Measurements from ENCODE around the gene KRT5. TPM values are rescaled to one million over a fixed set of nuclear protein-coding genes. Genes with fewer than 3 reads are reported as not detected.

KRT5 gene
- total RNA-seq, 1 experiment from 2014 or later, result not detected

DNA sequence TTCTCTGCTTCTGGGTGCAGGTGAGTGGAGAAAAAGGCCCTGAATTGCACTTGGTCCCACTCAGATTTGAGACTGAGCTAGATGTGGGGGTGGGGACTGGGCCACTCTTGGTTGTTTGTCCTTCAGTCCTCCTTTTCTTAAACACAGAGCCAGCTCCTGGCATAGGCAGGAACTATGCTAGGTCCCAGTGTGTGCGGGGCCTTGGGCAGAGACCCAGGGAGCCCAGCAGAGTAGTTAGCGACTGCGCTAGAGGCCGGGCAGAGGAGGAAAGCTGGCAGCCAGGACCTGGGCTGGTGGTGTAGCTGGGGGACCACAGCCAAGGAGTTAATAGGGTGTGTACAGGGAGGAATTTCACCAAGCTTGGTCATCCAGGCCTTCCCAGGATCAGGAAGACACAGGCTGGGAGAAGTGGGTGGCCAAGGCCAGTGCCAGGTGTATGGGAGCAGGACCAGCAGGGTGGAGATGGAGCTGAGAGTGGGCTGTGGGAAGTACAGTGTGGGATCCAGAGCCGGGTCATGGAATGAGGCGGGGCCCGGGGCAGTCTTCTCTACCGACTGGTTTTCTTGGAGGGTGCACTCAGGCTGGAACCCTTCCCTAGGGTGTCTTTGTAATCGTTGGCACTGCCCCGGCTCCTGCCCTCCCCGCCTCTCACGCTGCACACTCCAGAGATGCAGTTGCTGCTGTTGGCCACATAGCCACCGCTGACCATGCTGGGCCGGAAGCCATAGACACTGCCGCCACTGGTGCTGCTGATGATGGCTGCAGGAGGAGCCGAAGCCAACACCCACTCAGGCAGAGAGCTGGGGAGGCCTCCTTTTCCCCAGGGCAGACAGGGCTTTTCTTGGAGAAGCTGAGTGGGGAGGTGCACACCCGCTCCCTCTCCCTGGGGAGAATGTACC lies 24.0 kb upstream of the KRT5 start:
- no peak for DNase-seq

DNA sequence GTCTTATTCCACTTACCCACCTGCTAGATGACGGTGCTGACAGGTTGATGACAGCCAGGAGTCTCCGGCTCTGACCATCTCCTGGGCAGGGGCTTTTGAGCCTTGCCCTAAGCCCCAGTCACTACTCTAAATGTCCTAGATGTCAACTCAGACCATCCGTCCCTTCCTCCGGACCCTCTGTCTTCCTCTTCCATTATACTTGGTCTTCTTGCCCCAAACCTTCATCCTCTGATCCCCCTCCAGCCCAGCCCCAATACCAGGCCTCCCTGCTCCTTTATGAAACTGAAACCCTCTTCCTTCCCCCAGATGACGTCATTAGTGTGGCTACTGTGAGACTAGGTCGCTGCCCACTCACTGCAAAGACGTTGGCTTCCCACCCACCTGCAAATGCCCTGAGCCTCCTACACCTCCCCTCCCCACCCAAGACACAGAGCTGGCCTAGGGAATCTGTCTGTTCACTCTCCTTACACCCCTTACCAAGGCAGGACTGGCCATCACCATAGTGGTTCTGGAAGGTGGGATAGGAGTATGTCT lies 22.7 kb upstream of the KRT5 start:
- no peaks in the 10 kb centered on the region for H3K9me3 ChIP-seq (replicated peaks)
- H3K4me1 ChIP-seq, result peaks cover 4% of the 10 kb centered on the region; the same call in 1 of the 2 replicates
- no peak overlapping the region for H3K27ac ChIP-seq
- H3K36me3 ChIP-seq, result no peaks in the 10 kb centered on the region
- H3K27me3 ChIP-seq, result 0 out of 2 replicates have a peak, but pooled peaks cover 4% of the 10 kb centered on the region
- H3K4me3 ChIP-seq, result no peak overlapping the region
- no peak for DNase-seq

More for the DNA sequence above, 24.0 kb upstream of the KRT5 start:
- H3K27ac ChIP-seq, result no peak overlapping the region
- no peaks in the 10 kb centered on the region for H3K4me1 ChIP-seq
- 0 out of 2 replicates have a peak, but pooled peaks cover 4% of the 10 kb centered on the region for H3K27me3 ChIP-seq
- H3K9me3 ChIP-seq (replicated peaks), result no peaks in the 10 kb centered on the region
- H3K36me3 ChIP-seq, result no peaks in the 10 kb centered on the region
- no peak overlapping the region for H3K4me3 ChIP-seq

DNA sequence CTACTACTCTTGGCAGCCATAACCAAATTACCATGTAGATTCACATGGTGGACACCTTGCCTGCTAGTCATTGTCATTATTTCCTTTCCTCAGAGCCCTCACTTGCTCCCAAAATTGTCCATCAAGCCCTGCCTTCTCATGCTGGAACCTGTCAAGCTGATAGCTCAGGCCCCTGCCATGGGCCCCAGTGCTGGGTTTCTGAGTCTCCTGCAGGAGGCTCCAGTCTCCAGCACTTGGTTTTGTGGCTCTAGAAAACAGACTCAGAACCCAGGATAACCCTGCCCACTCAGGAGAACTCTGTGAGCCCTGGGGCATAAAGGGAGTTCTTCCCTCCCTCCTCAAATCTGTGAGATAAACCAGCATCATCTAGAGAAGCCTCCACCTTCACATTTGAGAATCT lies 22.0 kb upstream of the KRT5 start:
- Histone ChIP-seq H3K36me3 (no peaks in the 10 kb centered on the region), H3K4me3 (no peak overlapping the region), H3K27ac (no peak overlapping the region), H3K27me3 (0 out of 2 replicates have a peak, but pooled peaks cover 4% of the 10 kb centered on the region), H3K9me3 (replicated peaks) (no peaks in the 10 kb centered on the region), H3K4me1 (peaks cover 4% of the 10 kb centered on the region; the same call in 1 of the 2 replicates)
- no peak for DNase-seq

DNA sequence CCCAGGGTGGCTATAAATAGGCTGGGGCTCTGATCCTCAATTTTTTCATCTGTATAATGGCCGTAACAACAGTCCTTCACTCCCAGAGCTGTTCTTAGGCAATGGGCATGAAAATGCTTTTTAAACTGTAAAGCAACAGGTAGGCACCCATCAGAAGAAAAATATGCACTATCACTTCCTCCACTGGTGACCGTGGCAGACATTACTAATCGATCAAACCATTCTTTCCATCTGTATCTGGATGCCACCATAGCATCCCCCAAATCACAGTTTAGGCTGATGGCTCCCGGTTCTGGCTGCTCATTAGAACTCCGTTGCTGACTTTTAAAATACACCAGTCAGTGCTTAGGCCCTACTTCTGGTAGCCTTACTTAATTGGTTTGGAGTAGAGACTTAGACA lies 21.5 kb upstream of the KRT5 start:
- Histone ChIP-seq H3K4me1 (peaks cover 4% of the 10 kb centered on the region; the same call in 1 of the 2 replicates), H3K27ac (no peak overlapping the region), H3K9me3 (replicated peaks) (no peaks in the 10 kb centered on the region), H3K4me3 (no peak overlapping the region), H3K36me3 (no peaks in the 10 kb centered on the region), H3K27me3 (0 out of 2 replicates have a peak, but pooled peaks cover 4% of the 10 kb centered on the region)
- no peak for DNase-seq

DNA sequence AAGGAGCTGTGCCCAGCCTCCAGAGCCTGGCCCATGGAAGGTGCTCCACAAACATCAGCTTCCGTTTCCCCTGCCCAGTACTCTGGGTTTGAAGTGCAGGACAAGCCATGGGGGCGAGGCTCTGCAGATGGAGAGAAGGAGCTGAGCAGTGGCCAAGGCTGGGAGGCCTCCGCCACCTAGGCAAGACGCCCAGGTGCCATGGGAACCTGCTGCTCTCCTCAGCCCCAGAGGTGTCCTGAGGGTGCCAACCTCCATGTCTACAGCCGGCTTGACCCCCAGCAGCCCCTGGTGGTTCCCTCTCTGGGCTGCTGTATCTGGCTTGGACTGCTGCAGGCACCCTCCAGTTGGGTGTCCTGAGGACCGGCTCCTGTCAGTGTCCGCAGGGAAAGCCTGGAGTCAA lies 20.3 kb upstream of the KRT5 start:
- Histone ChIP-seq H3K27ac (no peak overlapping the region), H3K36me3 (no peaks in the 10 kb centered on the region), H3K27me3 (0 out of 2 replicates have a peak, but pooled peaks cover 4% of the 10 kb centered on the region), H3K4me1 (peaks cover 4% of the 10 kb centered on the region; the same call in 1 of the 2 replicates), H3K9me3 (replicated peaks) (no peaks in the 10 kb centered on the region), H3K4me3 (no peak overlapping the region)
- no peak for DNase-seq

DNA sequence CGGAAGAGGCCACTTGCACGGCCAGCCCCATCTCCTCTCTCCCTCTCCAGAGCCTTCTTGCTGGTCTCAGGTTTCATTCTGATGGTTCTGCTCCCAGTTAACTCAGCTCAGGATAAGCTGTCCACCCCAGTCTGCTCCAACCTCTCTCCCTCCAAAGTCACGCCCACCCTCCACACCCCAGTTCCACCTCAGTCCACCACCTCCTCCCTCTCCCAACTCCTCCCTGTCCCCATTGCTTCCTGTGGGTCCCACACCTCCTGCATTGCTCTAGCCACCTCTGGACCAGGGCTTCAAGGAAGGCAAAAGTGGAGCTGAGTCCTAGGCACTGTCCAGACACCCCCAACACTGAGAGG lies 19.6 kb upstream of the KRT5 start:
- no peak for DNase-seq
- H3K27me3 ChIP-seq, result no peaks in the 10 kb centered on the region
- H3K9me3 ChIP-seq (replicated peaks), result no peaks in the 10 kb centered on the region
- no peaks in the 10 kb centered on the region for H3K36me3 ChIP-seq
- peaks cover 4% of the 10 kb centered on the region; the same call in 1 of the 2 replicates for H3K4me1 ChIP-seq
- H3K27ac ChIP-seq, result no peak overlapping the region
- no peak overlapping the region for H3K4me3 ChIP-seq

DNA sequence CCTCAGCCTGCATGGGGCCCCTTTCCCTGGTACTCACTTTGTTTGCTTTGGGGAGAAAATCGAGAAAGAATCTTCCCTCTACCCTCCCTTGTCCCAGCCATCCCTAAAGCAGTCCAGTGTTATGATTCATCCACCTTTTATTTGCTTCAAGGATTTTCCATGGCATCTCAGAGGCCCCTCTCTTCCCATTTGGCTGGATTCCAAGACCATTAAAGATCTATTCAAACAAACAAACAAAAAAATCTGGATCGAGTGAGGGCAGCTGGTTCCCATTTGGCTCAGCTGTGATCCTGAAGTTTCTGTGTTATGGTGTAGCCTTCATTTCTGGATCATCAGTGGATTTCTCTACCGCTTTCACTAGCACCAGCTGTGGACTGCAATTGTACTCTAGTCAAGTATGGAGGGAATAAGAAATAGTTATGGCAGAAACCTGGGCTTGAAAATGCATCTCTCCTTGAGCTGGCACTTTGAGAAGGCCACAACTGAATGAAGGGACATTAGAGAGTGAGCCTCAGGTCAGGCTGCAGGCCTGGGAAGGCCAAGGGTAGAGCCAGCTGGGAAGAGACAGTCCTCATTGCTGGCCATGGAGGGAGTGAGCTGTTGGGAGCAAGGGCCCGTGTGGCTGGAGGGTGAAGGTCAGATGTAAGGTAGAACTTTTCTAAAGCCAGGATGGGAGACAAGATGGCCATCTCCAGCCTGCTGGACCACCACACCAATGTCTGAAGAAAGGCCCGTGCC lies 19.1 kb upstream of the KRT5 start:
- H3K36me3 ChIP-seq, result no peaks in the 10 kb centered on the region
- no peaks in the 10 kb centered on the region for H3K9me3 ChIP-seq (replicated peaks)
- peak in 1 of 2 experiments; percentile 41 for DNase-seq
- H3K27ac ChIP-seq, result no peak overlapping the region
- H3K4me1 ChIP-seq, result peaks cover 4% of the 10 kb centered on the region; the same call in 1 of the 2 replicates
- H3K4me3 ChIP-seq, result no peak overlapping the region
- H3K27me3 ChIP-seq, result no peaks in the 10 kb centered on the region

DNA sequence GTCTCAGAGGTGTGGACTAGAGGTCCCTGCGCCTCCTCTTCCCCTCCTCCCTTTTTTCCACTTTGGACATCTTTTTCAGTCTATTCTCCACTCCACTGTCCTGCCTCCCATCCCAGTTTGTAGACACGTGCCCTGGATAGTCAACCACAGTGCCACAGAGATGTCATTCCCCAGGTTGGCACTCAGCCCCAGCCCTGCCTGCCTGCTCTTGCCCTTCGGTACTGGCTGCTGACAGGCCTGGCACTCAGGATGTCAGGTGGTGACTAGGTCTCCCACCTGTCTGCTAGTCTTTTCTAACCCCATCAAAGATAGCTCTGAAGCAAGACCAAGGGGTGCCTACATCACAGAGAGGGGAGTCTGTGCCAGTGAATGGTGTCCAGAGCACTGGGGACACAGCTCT lies 16.9 kb upstream of the KRT5 start:
- DNase-seq, result no peak
- H3K4me3 ChIP-seq, result no peak overlapping the region
- H3K27ac ChIP-seq, result no peak overlapping the region
- H3K4me1 ChIP-seq, result peaks cover 4% of the 10 kb centered on the region; the same call in 1 of the 2 replicates
- H3K9me3 ChIP-seq (replicated peaks), result no peaks in the 10 kb centered on the region
- no peaks in the 10 kb centered on the region for H3K36me3 ChIP-seq
- H3K27me3 ChIP-seq, result 0 out of 2 replicates have a peak, but pooled peaks cover 3% of the 10 kb centered on the region

DNA sequence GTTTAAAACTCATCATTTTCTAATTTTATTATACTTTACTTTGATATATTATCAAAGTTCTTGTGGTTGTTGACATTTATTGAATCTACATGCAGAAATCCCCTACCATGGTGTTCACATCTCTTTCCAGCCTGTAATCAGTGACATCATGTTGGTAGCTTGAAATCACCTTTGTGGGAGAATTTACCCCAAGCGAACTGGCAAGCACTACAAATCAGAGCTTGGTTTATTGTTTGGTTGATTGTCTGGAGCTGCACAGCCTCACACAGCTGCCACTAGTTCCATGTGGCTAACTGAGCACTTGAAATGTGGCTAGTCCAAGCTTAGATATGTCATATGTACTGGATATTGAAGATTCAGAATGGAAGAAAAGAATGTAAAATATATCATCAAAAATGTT lies 15.4 kb upstream of the KRT5 start:
- Histone ChIP-seq H3K4me1 (peaks cover 4% of the 10 kb centered on the region; the same call in 1 of the 2 replicates), H3K27ac (no peak overlapping the region), H3K27me3 (0 out of 2 replicates have a peak, but pooled peaks cover 3% of the 10 kb centered on the region), H3K9me3 (replicated peaks) (no peaks in the 10 kb centered on the region), H3K36me3 (no peaks in the 10 kb centered on the region), H3K4me3 (no peak overlapping the region)
- DNase-seq, result no peak

DNA sequence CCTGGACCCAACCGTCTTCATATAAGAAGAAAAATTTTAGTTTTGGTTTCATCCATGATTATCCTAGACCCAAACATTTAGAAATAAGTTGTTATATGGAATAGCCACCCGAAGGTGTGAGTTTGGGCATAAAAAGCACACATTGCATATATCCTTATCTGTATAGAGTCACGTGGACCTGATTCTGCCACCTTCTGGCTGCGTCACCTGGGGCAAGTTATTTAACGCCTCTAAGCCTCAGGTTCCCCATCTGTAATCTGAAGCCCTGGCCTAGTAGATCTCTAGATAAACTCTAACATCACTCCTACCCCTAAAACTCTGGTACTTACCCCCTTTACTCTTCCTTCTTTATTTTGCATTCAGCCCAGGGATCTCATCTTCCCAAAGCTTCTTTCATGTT lies 14.3 kb upstream of the KRT5 start:
- H3K4me3 ChIP-seq, result no peak overlapping the region
- peaks cover 4% of the 10 kb centered on the region; the same call in 1 of the 2 replicates for H3K4me1 ChIP-seq
- no peaks in the 10 kb centered on the region for H3K9me3 ChIP-seq (replicated peaks)
- no peak overlapping the region for H3K27ac ChIP-seq
- no peak for DNase-seq
- H3K27me3 ChIP-seq, result peaks cover 3% of the 10 kb centered on the region; the same call in 1 of the 2 replicates
- H3K36me3 ChIP-seq, result no peaks in the 10 kb centered on the region

DNA sequence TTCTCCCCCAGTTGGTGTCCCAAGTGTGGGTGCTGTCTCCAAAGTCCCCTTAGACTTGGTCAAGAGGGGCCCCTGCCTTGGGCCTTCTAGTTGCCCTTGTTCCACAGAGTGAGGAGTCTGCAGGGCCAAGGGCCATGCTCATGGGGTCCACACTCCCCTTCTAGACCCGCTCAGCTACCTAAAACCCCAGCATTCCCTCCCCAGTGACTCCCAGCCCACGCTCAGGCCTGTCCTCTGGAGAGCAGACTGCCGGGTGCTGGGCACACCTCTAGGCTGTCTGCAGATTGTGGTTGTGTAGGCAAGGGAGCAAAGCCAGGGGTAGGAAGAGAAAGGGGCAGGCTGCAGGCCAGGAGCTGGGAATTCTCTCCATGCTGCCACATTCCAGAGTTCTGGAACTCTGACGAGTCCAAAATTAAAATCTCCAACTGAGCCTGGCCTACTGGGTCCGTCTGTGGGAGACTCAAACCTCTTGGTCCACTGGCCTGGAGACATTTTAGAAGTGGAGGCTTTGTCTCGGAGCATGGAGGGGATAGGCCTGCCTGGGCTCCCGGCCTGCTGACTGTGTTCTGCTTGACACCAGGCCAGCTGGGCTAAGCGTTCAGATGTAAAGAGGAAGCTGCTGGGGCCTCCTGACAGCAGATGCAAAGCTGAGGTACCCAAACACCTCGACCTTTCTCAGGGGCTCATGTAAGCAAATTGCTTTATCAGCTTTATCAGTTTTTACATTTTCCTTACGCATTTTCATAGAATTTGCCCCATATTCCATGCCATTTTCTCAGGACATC lies 13.7 kb upstream of the KRT5 start:
- H3K4me1 ChIP-seq, result peaks cover 3% of the 10 kb centered on the region; the same call in 1 of the 2 replicates
- DNase-seq, result no peak
- no peaks in the 10 kb centered on the region for H3K36me3 ChIP-seq
- H3K27ac ChIP-seq, result no peak overlapping the region
- peaks cover 3% of the 10 kb centered on the region; the same call in 1 of the 2 replicates for H3K27me3 ChIP-seq
- no peak overlapping the region for H3K4me3 ChIP-seq
- H3K9me3 ChIP-seq (replicated peaks), result no peaks in the 10 kb centered on the region

DNA sequence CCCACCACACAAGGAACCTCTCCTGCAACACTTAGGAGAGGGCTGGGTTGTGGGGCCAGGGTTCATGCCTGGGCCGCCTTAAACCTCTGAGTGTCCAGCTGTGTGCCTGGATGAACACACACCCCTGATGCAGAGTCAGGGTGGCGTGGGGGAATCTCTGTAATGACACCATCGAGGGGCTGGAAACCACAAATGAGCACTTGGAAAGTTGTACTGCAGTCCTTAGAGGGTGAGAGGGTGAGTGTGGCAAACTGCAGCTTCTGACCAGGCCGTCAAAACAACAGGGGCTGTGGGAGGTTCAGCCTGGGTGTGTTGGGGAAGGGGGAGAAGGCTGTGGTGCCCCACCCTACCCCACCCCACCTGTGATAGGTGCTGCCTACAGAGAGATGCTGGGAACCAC lies 12.4 kb upstream of the KRT5 start:
- Histone ChIP-seq H3K36me3 (no peaks in the 10 kb centered on the region), H3K27me3 (peaks cover 3% of the 10 kb centered on the region; the same call in 1 of the 2 replicates), H3K27ac (no peak overlapping the region), H3K4me1 (no peaks in the 10 kb centered on the region), H3K9me3 (replicated peaks) (no peaks in the 10 kb centered on the region), H3K4me3 (no peak overlapping the region)
- DNase-seq, result no peak

DNA sequence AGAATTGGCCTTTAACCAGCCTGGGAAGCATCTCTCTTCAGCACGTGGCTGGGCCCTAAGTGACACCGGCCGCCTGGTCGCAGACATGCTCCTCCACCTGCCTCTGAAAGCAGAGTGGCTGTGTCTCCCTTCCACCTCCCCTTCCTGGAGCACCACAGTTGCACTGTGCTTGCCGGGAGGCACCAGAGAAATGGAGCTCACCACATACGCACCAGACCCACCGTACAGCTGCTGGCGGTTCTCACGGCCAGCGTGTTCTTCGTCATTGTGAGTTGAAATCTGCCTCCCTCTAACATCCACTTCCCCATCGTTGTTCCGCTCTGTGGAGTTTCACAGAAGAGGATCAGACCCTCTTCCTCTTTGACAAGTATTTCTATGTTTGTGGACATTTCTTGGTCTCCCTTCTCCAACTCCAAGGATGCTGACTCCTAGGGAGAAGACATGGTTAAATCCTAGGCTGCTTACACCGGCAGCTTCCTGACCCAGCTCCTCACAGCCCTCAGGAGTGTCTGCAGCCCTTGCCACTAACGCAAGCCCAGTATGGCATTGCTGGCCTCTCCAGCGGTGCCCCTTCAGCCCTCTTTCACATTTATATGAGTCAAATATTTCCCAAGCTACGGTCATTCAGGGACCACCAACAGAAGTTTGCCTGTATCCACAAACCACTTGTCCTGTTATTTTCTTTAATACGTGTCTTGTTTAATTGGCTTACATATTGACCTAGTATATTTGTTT lies 11.5 kb upstream of the KRT5 start:
- no peaks in the 10 kb centered on the region for H3K36me3 ChIP-seq
- no peaks in the 10 kb centered on the region for H3K9me3 ChIP-seq (replicated peaks)
- DNase-seq, result no peak
- no peak overlapping the region for H3K27ac ChIP-seq
- no peaks in the 10 kb centered on the region for H3K4me1 ChIP-seq
- no peak overlapping the region for H3K4me3 ChIP-seq
- peaks cover 3% of the 10 kb centered on the region; the same call in 1 of the 2 replicates for H3K27me3 ChIP-seq
